A549 (cell line): ENCODE data around the gene CCDC66. TPM values are rescaled to one million over a fixed set of nuclear protein-coding genes. Genes with fewer than 3 reads are reported as not detected.

Experiments
- ATAC-seq, 2 experiments: fragments of 200-7000 bp in 1 of 2; fragments of >200 bp in 1 of 2; cut with Nextera tagmentation in 1 of 2; cut with Tn5 transposase in 1 of 2; 3 replicates each; pipeline versions ENCODE4 v1.8.0 to v1.9.1; 2018 to 2020; ENCODE audit warnings: mild to moderate bottlenecking in 1 of 2, moderate library complexity in 1 of 2
- CTCF ChIA-PET: fragments of 300-600 bp; sonication (Branson Sonifier 250); formaldehyde crosslinking; extraction: SDS; loops from one replicate; lab custom pipeline; 2021; ENCODE audit warnings: antibody characterized with exemption, inconsistent platforms; lab: Yijun Ruan, JAX
- POLR2A ChIA-PET: fragments of 350-600 bp; formaldehyde crosslinking; extraction: SDS; loops from one replicate; lab custom pipeline; 2021; ENCODE audit warnings: antibody characterized with exemption, inconsistent platforms; lab: Yijun Ruan, JAX
- DNase-seq, 2 experiments: peaks; one replicate each; pipeline versions ENCODE4 v3.0.0 to v3.0.0-alpha.2; 2011 to 2016; ENCODE audit warnings: low read depth in 1 of 2, low spot score in 1 of 2
- FAIRE-seq: peaks from 2 replicates; lab custom pipeline; 2011; peaks lifted over from hg19 to GRCh38; lab: Jason Lieb, UNC
- H3K27ac ChIP-seq, 2 experiments: fragments of >200 bp; sonication (Bioruptor Twin); formaldehyde crosslinking; 3 replicates each; pipeline ENCODE4 v1.5.1; 2016 to 2017
- H3K4me1 ChIP-seq: fragments of >200 bp; sonication (Bioruptor Twin); formaldehyde crosslinking; 3 replicates; pipeline ENCODE4 v1.6.1; 2016
- H3K4me2 ChIP-seq: fragments of >200 bp; sonication (Bioruptor Twin); formaldehyde crosslinking; 3 replicates; pipeline ENCODE4 v1.6.1; 2016
- H3K4me3 ChIP-seq: fragments of >200 bp; sonication (Bioruptor Twin); formaldehyde crosslinking; 3 replicates; pipeline ENCODE4 v1.5.1; 2016
- H3K9me3 ChIP-seq: fragments of >200 bp; sonication (Bioruptor Twin); formaldehyde crosslinking; 3 replicates; pipeline ENCODE4 v1.6.1; 2016
- ATOH8 ChIP-seq: fragments of 250-450 bp; sonication (Bioruptor Pico); IDR thresholded peaks from 2 replicates; pipeline ENCODE4 v1.5.0; 2020; ENCODE audit warnings: low read depth, mild to moderate bottlenecking, moderate library complexity
- CEBPB ChIP-seq, 2 experiments: fragments of >200 bp in 1 of 2; sonication (Bioruptor Twin) in 1 of 2; formaldehyde crosslinking in 1 of 2; IDR thresholded peaks; 2 replicates each; pipeline ENCODE4 v1.6.1; 2012 to 2016
- CHD2 ChIP-seq: fragments of 150-350 bp; IDR thresholded peaks from 2 replicates; pipeline ENCODE4 v1.6.1; 2014; ENCODE audit warnings: low read length; ENCODE audit not compliant: partially characterized antibody
- CTCF ChIP-seq: fragments of >200 bp; sonication (Bioruptor Twin); formaldehyde crosslinking; IDR thresholded peaks from 3 replicates; pipeline ENCODE4 v1.5.1; 2016
- EP300 ChIP-seq, 2 experiments: fragments of >200 bp; sonication (Bioruptor Twin); formaldehyde crosslinking; IDR thresholded peaks; 2 replicates in 1 of 2; 3 replicates in 1 of 2; pipeline ENCODE4 v1.6.1; 2016 to 2017
- FOSB ChIP-seq: fragments of 250-450 bp; sonication (Bioruptor Pico); IDR thresholded peaks from 2 replicates; pipeline ENCODE4 v1.5.0; 2020; ENCODE audit warnings: mild to moderate bottlenecking, moderate library complexity
- HES2 ChIP-seq: fragments of >200 bp; sonication (Bioruptor Twin); formaldehyde crosslinking; IDR thresholded peaks from 2 replicates; pipeline ENCODE4 v1.6.1; 2016
- MYC ChIP-seq: IDR thresholded peaks from 2 replicates; pipeline ENCODE4 v1.6.1; 2012; ENCODE audit warnings: mild to moderate bottlenecking, inconsistent platforms, low read length, improper control_type of control experiment, borderline replicate concordance
- NFE2L2 ChIP-seq: fragments of 150-350 bp; conservative IDR thresholded peaks from 2 replicates; pipeline ENCODE4 v1.6.1; 2014; ENCODE audit warnings: low read length
- POLR2A ChIP-seq: IDR thresholded peaks from 2 replicates; pipeline ENCODE4 v1.6.1; 2012; ENCODE audit warnings: mild to moderate bottlenecking, low read length
- POLR2AphosphoS2 ChIP-seq: conservative IDR thresholded peaks from 2 replicates; pipeline ENCODE4 v1.6.1; 2012; ENCODE audit warnings: low read length, improper control_type of control experiment, inconsistent platforms
- RAD21 ChIP-seq, 2 experiments: fragments of >200 bp in 1 of 2; sonication (Bioruptor Twin) in 1 of 2; formaldehyde crosslinking in 1 of 2; IDR thresholded peaks in 1 of 2; conservative IDR thresholded peaks in 1 of 2; 2 replicates in 1 of 2; 3 replicates in 1 of 2; pipeline ENCODE4 v1.6.1; 2012 to 2018; ENCODE audit warnings: inconsistent platforms in 1 of 2
- ZFP36 ChIP-seq: fragments of 450-650 bp; IDR thresholded peaks from 2 replicates; pipeline ENCODE4 v1.6.1; 2014; ENCODE audit warnings: borderline replicate concordance; ENCODE audit not compliant: partially characterized antibody
- ZSCAN20 ChIP-seq: fragments of 250-450 bp; sonication (Bioruptor Pico); IDR thresholded peaks from 2 replicates; pipeline ENCODE4 v1.8.0; 2022; ENCODE audit warnings: mild to moderate bottlenecking, moderate library complexity
- WGBS: methylation state at CpG from one replicate; pipeline ENCODE4 v1.1.6; 2017; ENCODE audit errors: missing lambda C conversion rate; 5-methylcytosine and 5-hydroxymethylcytosine counted together
- polyA plus RNA-seq, 4 experiments: library from polyadenylated mRNA; depleted of rRNA in 3 of 4; stranded (reverse); fragments of >200 nt; fragmentation: RNase III in 1 of 4; extraction: RNeasy Plus Mini Kit Qiagen cat#74134 plus additional on column Dnase treatment in 1 of 4; gene quantifications; 2 replicates in 3 of 4; 3 replicates in 1 of 4; pipeline ENCODE4 v1.2.3, GENCODE V29; 2011 to 2017
- TF ChIP-seq, protein P1 (sequence below): fragments of 250-450 bp; sonication (Bioruptor Pico); IDR thresholded peaks from 2 replicates; pipeline ENCODE4 v1.5.0; 2021; ENCODE audit warnings: mild to moderate bottlenecking, moderate library complexity, borderline replicate concordance
- TF ChIP-seq, protein P2 (sequence below): IDR thresholded peaks from 2 replicates; pipeline ENCODE4 v1.6.1; 2012; ENCODE audit warnings: low read depth, borderline replicate concordance

Gene CCDC66
- polyA plus RNA-seq, 2 of the 4 experiments (the other 2 are of a cell fraction): 9.1 to 17.3 TPM

DNA sequence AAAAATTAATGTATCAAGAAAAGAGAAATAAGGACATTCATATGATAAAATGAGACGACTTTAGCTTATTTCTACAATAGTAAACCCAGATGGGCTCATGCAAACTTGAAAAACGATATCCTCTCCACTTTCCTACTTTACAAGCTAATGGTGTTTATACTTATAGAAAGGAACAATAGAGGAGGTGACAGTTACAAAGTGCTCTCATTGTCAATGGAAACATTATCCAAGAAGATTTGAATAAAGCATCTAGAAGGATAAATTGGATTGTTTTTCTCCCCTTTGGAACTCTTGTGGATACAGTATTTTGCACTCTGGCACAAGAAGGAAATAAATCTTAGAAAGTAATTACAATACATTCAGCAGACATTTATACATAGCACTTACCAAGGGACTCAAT, 20.2 kb upstream of the CCDC66 start:
- POLR2A ChIA-PET: no interaction called here
- WGBS: 0% methylated on average over 2 of the region's 2 CpGs
- FAIRE-seq (no peak), ATAC-seq (no peak), DNase-seq (no peak)
- TF ChIP-seq CHD2 (no peak), NFE2L2 (no peak), ZFP36 (no peak), CEBPB (IDR thresholded peaks at IDR 0.05) (no peak), POLR2A (no peak), ZSCAN20 (no peak), POLR2AphosphoS2 (no peak), ATOH8 (CRISPR knock-in tag) (no peak), MYC (no peak), FOSB (CRISPR knock-in tag) (no peak), EP300 (IDR thresholded peaks at IDR 0.05) (no peak), HES2 (no peak)
- TF ChIP-seq, protein P1, sequence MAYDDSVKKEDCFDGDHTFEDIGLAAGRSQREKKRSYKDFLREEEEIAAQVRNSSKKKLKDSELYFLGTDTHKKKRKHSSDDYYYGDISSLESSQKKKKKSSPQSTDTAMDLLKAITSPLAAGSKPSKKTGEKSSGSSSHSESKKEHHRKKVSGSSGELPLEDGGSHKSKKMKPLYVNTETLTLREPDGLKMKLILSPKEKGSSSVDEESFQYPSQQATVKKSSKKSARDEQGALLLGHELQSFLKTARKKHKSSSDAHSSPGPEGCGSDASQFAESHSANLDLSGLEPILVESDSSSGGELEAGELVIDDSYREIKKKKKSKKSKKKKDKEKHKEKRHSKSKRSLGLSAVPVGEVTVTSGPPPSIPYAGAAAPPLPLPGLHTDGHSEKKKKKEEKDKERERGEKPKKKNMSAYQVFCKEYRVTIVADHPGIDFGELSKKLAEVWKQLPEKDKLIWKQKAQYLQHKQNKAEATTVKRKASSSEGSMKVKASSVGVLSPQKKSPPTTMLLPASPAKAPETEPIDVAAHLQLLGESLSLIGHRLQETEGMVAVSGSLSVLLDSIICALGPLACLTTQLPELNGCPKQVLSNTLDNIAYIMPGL (CRISPR knock-in tag): no peak
- TF ChIP-seq, protein P2, sequence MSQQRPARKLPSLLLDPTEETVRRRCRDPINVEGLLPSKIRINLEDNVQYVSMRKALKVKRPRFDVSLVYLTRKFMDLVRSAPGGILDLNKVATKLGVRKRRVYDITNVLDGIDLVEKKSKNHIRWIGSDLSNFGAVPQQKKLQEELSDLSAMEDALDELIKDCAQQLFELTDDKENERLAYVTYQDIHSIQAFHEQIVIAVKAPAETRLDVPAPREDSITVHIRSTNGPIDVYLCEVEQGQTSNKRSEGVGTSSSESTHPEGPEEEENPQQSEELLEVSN: no peak
- Histone ChIP-seq H3K4me2 (no peak overlapping the region), H3K4me1 (no peaks in the 10 kb centered on the region), H3K4me3 (no peak overlapping the region), H3K9me3 (no peaks in the 10 kb centered on the region), H3K27ac (no peak overlapping the region)
- CTCF ChIA-PET: no interaction called here

- POLR2A ChIA-PET: interaction anchor here (0.6 kb wide), 1 partner anchor 9 kb away, joined by 5 read pairs; the partner anchor contains the start of gene CCDC66
- FAIRE-seq (no peak), DNase-seq (peak in 1 of 2 experiments; percentile 16), ATAC-seq (no peak)
- CTCF ChIA-PET: interaction anchor here (0.7 to 3.2 kb wide), 3 partner anchors 53 to 242 kb away, joined by 3 to 13 read pairs (median 6); no protein-coding TSS in a partner anchor
- Histone ChIP-seq H3K4me2 (no peak overlapping the region), H3K27ac (no peak overlapping the region), H3K4me1 (no peaks in the 10 kb centered on the region), H3K9me3 (no peaks in the 10 kb centered on the region), H3K4me3 (no peak overlapping the region)
- under 1% methylated on average over 3 of the region's 3 CpGs for WGBS
- TF ChIP-seq, protein P1 (CRISPR knock-in tag): no peak
- TF ChIP-seq CTCF (peak; percentile 17; the same call in 1 of the 3 replicates), POLR2AphosphoS2 (no peak), RAD21 (conservative IDR thresholded peaks at IDR 0.05 in 1 of 2, IDR thresholded peaks at IDR 0.05 in 1 of 2) (peak; percentile 15 to 25; a peak in 1 of 5 replicates)
Observed at GRCh38 chr3:56547486-56547885, 9.5 kb upstream of the CCDC66 start.
